DOHH2 (cell line): ENCODE measurements around the gene GLI3.
"Not testable (repeated sequence)": the region's sequence is repeated elsewhere in the genome, so short reads cannot be mapped to it uniquely, and the experiment has no call there.

Experiments used
- H3F3A ChIP-seq: fragments of 200-600 bp; sonication (generic), shearing (Covaris generic); 2 replicates; pipeline ENCODE4 v1.6.0; 2016; ENCODE audit warnings: antibody characterized with exemption, mild to moderate bottlenecking; ENCODE audit not compliant: control insufficient read depth, insufficient read depth
- H3K27ac ChIP-seq: fragments of 200-600 bp; sonication (generic); 2 replicates; pipeline ENCODE4 v1.5.1; 2014; ENCODE audit warnings: low read depth, mild to moderate bottlenecking, low read length, moderate library complexity
- H3K27me3 ChIP-seq: fragments of 200-600 bp; sonication (generic); 2 replicates; pipeline ENCODE4 v1.6.1; 2014; ENCODE audit warnings: mild to moderate bottlenecking, low read length, mixed read lengths; ENCODE audit not compliant: control insufficient read depth
- H3K36me3 ChIP-seq: fragments of 200-600 bp; sonication (generic); 2 replicates; pipeline ENCODE4 v1.6.1; 2014; ENCODE audit warnings: mild to moderate bottlenecking, low read length, moderate library complexity, mixed read lengths; ENCODE audit not compliant: control insufficient read depth
- H3K4me1 ChIP-seq: fragments of 200-600 bp; sonication (generic); 2 replicates; pipeline ENCODE4 v1.6.1; 2014; ENCODE audit warnings: mild to moderate bottlenecking, low read length, mixed read lengths; ENCODE audit not compliant: control insufficient read depth
- H3K4me2 ChIP-seq: fragments of 200-600 bp; sonication (generic); 2 replicates; pipeline ENCODE4 v1.6.0; 2014; ENCODE audit warnings: mild to moderate bottlenecking, low read length, moderate library complexity
- H3K4me3 ChIP-seq: fragments of 200-600 bp; sonication (generic); 2 replicates; pipeline ENCODE4 v1.5.1; 2014; ENCODE audit warnings: mild to moderate bottlenecking, low read length, mixed read lengths
- H3K79me2 ChIP-seq: fragments of 200-600 bp; sonication (generic); 2 replicates; pipeline ENCODE4 v1.6.1; 2014; ENCODE audit warnings: mild to moderate bottlenecking, low read length, mixed read lengths; ENCODE audit not compliant: control insufficient read depth
- H3K9me2 ChIP-seq: fragments of 200-600 bp; sonication (generic); replicated peaks from 2 replicates; pipeline ENCODE4 v1.6.1; 2014; ENCODE audit warnings: mild to moderate bottlenecking, low read length, mixed read lengths; ENCODE audit not compliant: control insufficient read depth
- H3K9me3 ChIP-seq: fragments of 200-600 bp; sonication (generic); 2 replicates; pipeline ENCODE4 v1.6.1; 2014; ENCODE audit warnings: antibody characterized with exemption, low read length, mixed read lengths; ENCODE audit not compliant: control insufficient read depth, insufficient read depth
- H4K20me1 ChIP-seq: fragments of 200-600 bp; sonication (generic); 2 replicates; pipeline ENCODE4 v1.6.0; 2014; ENCODE audit warnings: low read depth, mild to moderate bottlenecking, antibody characterized with exemption, low read length, moderate library complexity; ENCODE audit not compliant: control insufficient read depth, insufficient read depth
- EZH2phosphoT487 ChIP-seq: fragments of 200-600 bp; sonication (generic); IDR thresholded peaks from 2 replicates; pipeline ENCODE4 v1.6.1; 2017; ENCODE audit warnings: borderline replicate concordance, mild to moderate bottlenecking, antibody characterized with exemption, low read length, moderate library complexity, mixed read lengths
- TF ChIP-seq, protein P1 (sequence below): fragments of 200-600 bp; sonication (generic); IDR thresholded peaks from one replicate; pipeline ENCODE4 v1.5.1; 2014; ENCODE audit warnings: antibody characterized with exemption, mild to moderate bottlenecking, low read depth, low read length; ENCODE audit not compliant: poor library complexity, severe bottlenecking

The GLI3 gene

GRCh38 chr7:42212541-42213090 is 24.4 kb downstream of the GLI3 start:
- no peak overlapping the region for H3K4me3 ChIP-seq
- no peaks in the 10 kb centered on the region for H3F3A ChIP-seq
- no peaks in the 10 kb centered on the region for H3K9me3 ChIP-seq
- H3K36me3 ChIP-seq, result no peaks in the 10 kb centered on the region
- no peaks in the 10 kb centered on the region for H4K20me1 ChIP-seq
- no peak overlapping the region for H3K4me2 ChIP-seq
- H3K9me2 ChIP-seq, result no peaks in the 10 kb centered on the region
- H3K4me1 ChIP-seq, result no peaks in the 10 kb centered on the region
- H3K27ac ChIP-seq, result no peak overlapping the region
- TF ChIP-seq, protein P1, sequence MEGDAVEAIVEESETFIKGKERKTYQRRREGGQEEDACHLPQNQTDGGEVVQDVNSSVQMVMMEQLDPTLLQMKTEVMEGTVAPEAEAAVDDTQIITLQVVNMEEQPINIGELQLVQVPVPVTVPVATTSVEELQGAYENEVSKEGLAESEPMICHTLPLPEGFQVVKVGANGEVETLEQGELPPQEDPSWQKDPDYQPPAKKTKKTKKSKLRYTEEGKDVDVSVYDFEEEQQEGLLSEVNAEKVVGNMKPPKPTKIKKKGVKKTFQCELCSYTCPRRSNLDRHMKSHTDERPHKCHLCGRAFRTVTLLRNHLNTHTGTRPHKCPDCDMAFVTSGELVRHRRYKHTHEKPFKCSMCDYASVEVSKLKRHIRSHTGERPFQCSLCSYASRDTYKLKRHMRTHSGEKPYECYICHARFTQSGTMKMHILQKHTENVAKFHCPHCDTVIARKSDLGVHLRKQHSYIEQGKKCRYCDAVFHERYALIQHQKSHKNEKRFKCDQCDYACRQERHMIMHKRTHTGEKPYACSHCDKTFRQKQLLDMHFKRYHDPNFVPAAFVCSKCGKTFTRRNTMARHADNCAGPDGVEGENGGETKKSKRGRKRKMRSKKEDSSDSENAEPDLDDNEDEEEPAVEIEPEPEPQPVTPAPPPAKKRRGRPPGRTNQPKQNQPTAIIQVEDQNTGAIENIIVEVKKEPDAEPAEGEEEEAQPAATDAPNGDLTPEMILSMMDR, result no peak
- no peak for TF ChIP-seq EZH2phosphoT487
- no peaks in the 10 kb centered on the region for H3K79me2 ChIP-seq
- H3K27me3 ChIP-seq, result no peaks in the 10 kb centered on the region

DNA sequence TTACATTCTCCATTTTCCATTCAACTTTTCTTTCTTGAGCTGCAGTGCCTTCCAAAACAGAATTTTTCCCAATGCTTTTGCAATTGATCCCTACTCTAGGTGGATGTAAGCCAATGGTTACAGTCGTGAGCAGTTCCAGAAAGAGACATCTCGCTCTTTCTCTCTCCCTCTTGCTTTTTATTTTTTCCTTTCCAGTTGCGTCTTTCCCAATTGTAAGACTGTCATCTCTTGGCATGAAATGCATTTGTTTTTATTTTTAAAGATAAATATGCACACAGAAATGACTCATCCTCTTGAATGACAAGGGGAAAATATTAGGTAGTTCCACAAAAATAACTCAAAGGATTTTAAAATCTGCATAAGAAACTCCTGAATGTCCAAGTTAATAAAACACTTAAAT is 25.1 kb downstream of the GLI3 start:
- Histone ChIP-seq H3K4me1 (no peaks in the 10 kb centered on the region), H3F3A (no peaks in the 10 kb centered on the region), H3K4me2 (no peak overlapping the region), H3K9me2 (no peaks in the 10 kb centered on the region), H3K36me3 (no peaks in the 10 kb centered on the region), H3K27ac (no peak overlapping the region), H3K4me3 (no peak overlapping the region), H4K20me1 (no peaks in the 10 kb centered on the region), H3K79me2 (no peaks in the 10 kb centered on the region), H3K9me3 (no peaks in the 10 kb centered on the region), H3K27me3 (no peaks in the 10 kb centered on the region)
- TF ChIP-seq, protein P1, result no peak
- no peak for TF ChIP-seq EZH2phosphoT487

DNA sequence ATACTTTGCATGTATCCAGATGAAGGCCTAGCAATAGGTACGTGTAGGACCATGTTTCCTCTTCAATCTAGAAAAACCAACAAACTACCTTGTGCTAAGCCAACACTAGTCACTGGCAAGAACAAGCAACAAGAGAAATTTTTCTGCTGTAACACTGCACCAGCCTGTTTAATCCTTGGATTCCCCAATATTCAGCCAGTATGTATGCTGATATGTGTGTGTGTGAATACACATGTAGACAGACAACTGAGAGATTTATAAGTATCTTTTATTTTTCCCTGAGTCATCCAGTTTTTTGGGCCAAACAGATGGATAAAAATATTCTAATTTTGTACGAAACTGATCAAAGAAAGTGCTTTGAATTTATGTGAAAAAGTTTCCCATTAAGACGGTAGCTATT is 26.2 kb downstream of the GLI3 start:
- Histone ChIP-seq H3F3A (no peaks in the 10 kb centered on the region), H3K27ac (no peak overlapping the region), H3K4me1 (no peaks in the 10 kb centered on the region), H3K9me3 (no peaks in the 10 kb centered on the region), H3K4me3 (no peak overlapping the region), H3K4me2 (no peak overlapping the region), H4K20me1 (no peaks in the 10 kb centered on the region), H3K79me2 (no peaks in the 10 kb centered on the region), H3K36me3 (no peaks in the 10 kb centered on the region), H3K27me3 (no peaks in the 10 kb centered on the region), H3K9me2 (no peaks in the 10 kb centered on the region)
- TF ChIP-seq EZH2phosphoT487, result no peak
- TF ChIP-seq, protein P1, result no peak

GRCh38 chr7:42210333-42210732 is 26.7 kb downstream of the GLI3 start:
- Histone ChIP-seq H3K27me3 (no peaks in the 10 kb centered on the region), H3K4me2 (no peak overlapping the region), H3K27ac (no peak overlapping the region), H3K79me2 (no peaks in the 10 kb centered on the region), H3K36me3 (no peaks in the 10 kb centered on the region), H3K4me1 (no peaks in the 10 kb centered on the region), H4K20me1 (no peaks in the 10 kb centered on the region), H3K9me3 (no peaks in the 10 kb centered on the region), H3K4me3 (no peak overlapping the region), H3K9me2 (no peaks in the 10 kb centered on the region), H3F3A (no peaks in the 10 kb centered on the region)
- TF ChIP-seq, protein P1, result no peak
- no peak for TF ChIP-seq EZH2phosphoT487

DNA sequence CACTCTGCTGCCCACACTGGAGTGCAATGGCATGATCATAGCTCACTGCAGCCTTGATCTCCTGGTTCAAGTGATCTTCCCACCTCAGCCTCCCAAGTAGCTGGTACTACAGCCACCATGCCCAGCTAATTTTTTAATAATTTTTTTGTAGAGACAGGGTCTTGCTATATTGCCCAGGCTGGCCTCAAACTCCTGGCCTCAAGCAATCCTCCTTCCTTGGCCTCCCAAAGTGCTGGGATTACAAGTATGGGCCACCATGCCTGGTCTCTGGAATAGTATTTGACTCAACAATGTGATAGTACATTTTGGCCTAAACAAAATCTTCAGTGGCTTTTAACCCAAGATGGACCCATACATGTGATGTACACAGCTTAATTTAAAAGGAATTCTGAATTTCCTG is 27.9 kb downstream of the GLI3 start:
- not testable (repeated sequence) for H3K4me3 ChIP-seq, H4K20me1 ChIP-seq, H3K79me2 ChIP-seq, H3K4me2 ChIP-seq, H3F3A ChIP-seq, H3K36me3 ChIP-seq, H3K9me2 ChIP-seq, H3K9me3 ChIP-seq, H3K27ac ChIP-seq, H3K27me3 ChIP-seq, H3K4me1 ChIP-seq
